Measurements from ENCODE around the gene LEKR1.

LEKR1 gene

DNA sequence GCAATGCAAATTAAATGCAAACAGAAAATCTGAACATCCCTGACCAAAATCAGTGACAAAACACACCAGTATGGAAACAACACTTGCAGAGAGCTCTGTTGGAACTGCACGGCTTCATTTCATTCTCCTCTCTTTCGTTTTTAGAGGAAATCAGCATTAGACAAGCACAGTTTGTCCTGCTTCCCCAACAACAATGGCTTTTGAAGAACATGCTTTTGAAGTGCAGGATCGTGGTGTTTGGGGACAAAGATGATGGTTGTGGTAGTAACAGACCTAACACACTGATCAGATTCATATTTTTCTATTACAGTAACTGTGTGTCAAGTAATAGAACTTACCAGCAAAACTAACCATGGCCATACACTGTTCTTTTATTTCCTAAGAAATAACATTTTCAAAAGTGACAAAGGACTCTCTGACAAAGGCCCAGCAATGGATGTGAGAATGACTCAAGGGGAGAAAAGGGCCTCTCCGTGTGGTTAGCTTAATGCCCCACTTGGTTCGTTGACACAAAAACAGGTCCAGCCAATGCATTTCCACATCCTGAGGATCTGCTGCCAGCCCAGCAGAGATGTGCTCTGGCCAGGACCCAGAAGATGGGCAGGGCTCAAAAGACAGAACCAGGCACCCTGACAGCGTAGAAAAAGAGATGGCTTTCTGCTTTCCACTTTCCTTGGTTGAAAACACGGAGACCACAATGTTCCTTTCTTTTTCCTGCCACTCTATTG is 249.7 kb downstream of the LEKR1 start:
- H3K4me3 Mint-ChIP-seq, result peak overlapping the region; percentile 18
- no peak overlapping the region for H3K27ac Mint-ChIP-seq
- peaks cover 29% of the 10 kb centered on the region for H3K4me1 Mint-ChIP-seq (ENCODE audit: low read depth)

DNA sequence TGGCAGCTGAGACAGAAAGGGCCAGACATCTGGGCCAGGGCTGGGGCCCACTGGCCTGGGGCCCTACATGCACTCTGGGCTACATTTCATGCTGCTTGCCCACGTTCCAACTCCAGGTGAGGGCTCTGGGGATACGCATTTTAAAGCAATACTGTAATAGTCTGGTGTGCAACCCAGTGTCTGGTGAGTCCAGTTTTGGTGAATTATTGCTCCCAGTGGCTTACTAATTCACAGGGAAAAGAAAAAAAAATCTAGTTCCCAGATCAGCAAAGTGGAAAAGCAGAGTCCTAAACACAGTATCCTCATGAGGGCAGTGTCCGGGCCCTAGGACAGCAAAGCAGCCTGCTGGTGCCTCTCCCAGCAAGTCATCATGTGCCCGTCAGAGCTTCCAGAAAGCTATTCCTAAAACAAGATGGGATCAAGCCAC is 251.4 kb downstream of the LEKR1 start:
- Mint-ChIP-seq H3K27me3 (ENCODE audit: low read depth) (no peaks in the 10 kb centered on the region), H3K27ac (no peak overlapping the region), H3K4me3 (no peak overlapping the region), H3K4me1 (ENCODE audit: low read depth) (peaks cover 39% of the 10 kb centered on the region), H3K9me3 (no peaks in the 10 kb centered on the region), H3K36me3 (ENCODE audit: low read depth) (no peaks in the 10 kb centered on the region)
- DNase-seq (ENCODE audit: low spot score), result no peak

More for the DNA sequence above, 249.7 kb downstream of the LEKR1 start:
- Mint-ChIP-seq H3K27me3 (ENCODE audit: low read depth) (no peaks in the 10 kb centered on the region), H3K9me3 (no peaks in the 10 kb centered on the region), H3K36me3 (ENCODE audit: low read depth) (no peaks in the 10 kb centered on the region)
- DNase-seq (ENCODE audit: low spot score), result no peak

DNA sequence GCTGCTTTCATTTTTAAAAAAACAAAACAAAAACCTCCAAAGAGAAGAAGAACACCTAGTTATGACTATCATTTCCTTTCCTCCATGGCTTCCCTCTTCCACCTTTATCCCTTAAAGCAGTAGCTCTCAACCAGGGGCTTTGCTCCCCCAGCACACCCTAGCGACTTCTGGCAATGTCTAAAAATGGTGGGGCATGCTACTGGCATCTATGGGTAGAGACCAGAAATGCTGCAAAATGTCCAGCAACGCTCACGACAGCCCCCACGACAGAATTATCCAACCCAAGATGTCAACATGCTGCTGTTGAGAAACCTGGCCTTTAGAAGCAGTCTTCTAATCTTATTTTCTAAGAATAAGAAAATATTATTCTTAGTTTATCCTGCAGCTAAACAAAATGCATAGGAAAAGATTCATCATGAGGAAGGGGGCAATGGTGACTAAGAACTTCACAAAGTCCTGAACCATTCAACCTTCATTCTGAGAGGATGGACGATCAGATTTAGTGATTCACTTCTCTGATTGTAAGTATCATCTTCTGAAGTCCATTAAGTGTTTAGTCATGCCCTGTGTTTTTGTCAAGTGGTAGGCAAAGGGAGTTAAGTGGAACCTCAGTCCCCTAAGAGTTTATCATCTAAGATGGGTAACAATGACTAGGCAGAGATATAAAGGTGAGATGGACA is 252.1 kb downstream of the LEKR1 start:
- Mint-ChIP-seq H3K4me1 (ENCODE audit: low read depth) (peaks cover 45% of the 10 kb centered on the region), H3K27me3 (ENCODE audit: low read depth) (no peaks in the 10 kb centered on the region), H3K27ac (no peak overlapping the region), H3K9me3 (no peaks in the 10 kb centered on the region), H3K36me3 (ENCODE audit: low read depth) (no peaks in the 10 kb centered on the region), H3K4me3 (no peak overlapping the region)
- DNase-seq (ENCODE audit: low spot score), result no peak

DNA sequence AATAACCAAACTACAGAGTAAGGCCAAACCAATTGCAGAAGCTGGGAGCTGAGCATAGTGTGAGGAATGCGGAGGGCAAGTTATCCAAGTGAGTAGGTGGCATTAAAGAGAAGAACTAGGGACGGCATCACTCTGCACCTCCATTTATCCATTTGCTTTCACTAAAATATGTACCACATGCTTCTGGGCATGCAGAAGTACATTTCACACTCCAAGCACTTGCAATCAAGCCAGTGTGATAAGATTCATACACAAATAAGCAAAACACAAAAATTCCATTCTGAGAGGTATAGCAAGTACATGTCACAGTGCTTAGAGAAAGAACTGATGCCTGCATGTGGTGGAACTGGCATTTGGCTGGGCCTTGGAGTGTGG is 252.6 kb downstream of the LEKR1 start:
- Mint-ChIP-seq H3K4me1 (ENCODE audit: low read depth) (peaks cover 45% of the 10 kb centered on the region), H3K36me3 (ENCODE audit: low read depth) (no peaks in the 10 kb centered on the region), H3K27me3 (ENCODE audit: low read depth) (no peaks in the 10 kb centered on the region), H3K27ac (no peak overlapping the region), H3K9me3 (no peaks in the 10 kb centered on the region), H3K4me3 (no peak overlapping the region)
- no peak for DNase-seq (ENCODE audit: low spot score)

DNA sequence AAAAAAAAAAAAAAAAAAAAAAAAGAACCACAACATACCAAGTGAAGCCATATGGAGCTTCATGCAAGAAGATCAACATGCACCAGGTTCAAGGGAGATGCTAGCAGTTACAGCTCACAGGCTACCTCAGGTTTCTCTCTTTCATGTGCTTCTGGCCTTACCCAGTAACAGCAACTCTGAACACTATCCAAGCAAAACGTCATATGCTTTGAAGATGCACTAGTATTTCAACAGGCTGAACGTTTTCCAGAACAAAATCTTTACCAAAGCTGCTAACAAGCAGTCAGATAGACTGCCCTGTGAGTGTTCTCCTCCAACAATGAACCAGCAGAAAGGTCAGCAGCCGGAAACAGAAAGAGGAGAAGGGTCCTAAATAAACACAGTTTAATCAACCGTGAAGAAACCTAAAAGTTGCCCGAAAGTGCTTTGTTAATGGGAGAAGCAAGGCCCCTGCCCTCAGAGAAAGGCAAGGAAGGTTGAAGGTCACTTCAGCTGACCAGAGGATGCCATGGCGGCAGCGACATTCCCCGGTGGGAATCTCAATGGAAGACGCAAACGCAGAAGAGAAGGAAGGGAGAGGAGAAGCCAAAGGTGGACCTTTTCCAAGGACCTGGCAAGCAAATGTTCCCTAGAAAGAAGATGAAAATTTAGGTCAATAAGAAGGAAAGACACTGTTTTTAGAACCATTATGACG is 253.7 kb downstream of the LEKR1 start:
- peaks cover 45% of the 10 kb centered on the region for H3K4me1 Mint-ChIP-seq (ENCODE audit: low read depth)

DNA sequence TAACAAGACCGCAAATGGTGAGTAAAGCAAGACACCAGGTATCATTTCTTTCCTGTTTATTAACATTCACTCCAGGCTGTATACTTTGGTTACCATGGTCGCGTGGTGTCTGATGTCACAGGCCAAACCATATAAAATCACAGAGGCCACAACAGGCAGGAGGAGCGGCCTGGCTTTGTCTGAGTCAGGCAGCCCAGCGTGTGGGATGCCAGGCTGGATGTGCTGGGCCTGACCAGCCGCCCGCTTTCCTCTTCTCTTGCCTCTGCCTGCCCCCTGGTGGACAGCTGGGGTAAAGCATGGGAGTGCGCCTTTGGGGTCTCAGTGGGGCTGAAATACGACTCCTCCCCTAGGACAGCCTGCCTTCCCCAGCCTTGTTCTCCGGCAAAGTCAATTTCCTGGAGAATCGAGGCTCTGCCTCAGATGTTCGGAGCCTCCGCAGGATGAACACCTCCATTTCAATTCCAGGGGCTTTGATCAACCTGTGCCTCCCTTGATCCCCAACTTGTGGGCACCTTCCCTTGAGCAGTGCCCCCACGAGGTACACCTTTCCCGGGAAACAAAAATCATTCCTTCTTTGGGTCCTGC is 255.6 kb downstream of the LEKR1 start:
- no peak overlapping the region for H3K4me3 Mint-ChIP-seq
- no peaks in the 10 kb centered on the region for H3K27me3 Mint-ChIP-seq (ENCODE audit: low read depth)
- DNase-seq (ENCODE audit: low spot score), result peak; percentile 81
- H3K9me3 Mint-ChIP-seq, result no peaks in the 10 kb centered on the region
- H3K4me1 Mint-ChIP-seq (ENCODE audit: low read depth), result peaks cover 37% of the 10 kb centered on the region
- H3K27ac Mint-ChIP-seq, result peak overlapping the region; percentile 13
- H3K36me3 Mint-ChIP-seq (ENCODE audit: low read depth), result no peaks in the 10 kb centered on the region

More for the DNA sequence above, 253.7 kb downstream of the LEKR1 start:
- Mint-ChIP-seq H3K9me3 (no peaks in the 10 kb centered on the region), H3K4me3 (no peak overlapping the region), H3K36me3 (ENCODE audit: low read depth) (no peaks in the 10 kb centered on the region), H3K27ac (no peak overlapping the region), H3K27me3 (ENCODE audit: low read depth) (no peaks in the 10 kb centered on the region)
- DNase-seq (ENCODE audit: low spot score), result no peak

DNA sequence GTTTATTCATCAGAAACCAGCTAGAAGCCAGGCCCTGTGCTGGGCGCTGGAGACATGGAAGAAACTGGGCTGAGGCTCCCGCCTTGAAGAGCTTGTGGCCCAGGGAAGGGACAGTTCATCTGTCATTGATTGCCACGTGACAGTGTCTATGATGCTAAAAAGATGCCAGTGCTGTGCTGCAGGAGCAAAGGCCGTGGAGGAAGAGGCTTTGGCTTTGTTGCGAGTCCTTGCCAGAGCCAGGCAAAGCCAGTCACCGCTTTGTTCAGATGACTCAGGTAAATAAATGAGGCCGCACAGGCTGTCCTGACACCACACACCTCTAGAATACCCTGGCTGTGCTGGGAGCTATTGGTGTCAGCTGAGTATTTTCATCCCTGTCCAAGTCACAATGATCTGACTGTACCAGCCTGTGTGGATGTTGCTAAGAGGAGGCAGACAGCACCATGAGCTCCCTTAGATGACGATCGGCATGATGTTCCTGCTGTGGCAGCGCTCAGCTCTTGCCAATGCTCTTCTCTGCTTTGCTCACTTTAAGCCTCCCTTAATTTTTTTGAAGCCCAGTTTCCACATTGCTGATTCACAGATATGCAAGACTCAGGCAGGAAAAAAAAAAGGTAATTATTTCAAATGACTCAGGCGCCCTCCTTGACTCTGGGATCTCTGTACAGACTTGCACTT is 256.3 kb downstream of the LEKR1 start:
- peaks cover 44% of the 10 kb centered on the region for H3K4me1 Mint-ChIP-seq (ENCODE audit: low read depth)
- H3K27ac Mint-ChIP-seq, result peak overlapping the region; percentile 13

DNA sequence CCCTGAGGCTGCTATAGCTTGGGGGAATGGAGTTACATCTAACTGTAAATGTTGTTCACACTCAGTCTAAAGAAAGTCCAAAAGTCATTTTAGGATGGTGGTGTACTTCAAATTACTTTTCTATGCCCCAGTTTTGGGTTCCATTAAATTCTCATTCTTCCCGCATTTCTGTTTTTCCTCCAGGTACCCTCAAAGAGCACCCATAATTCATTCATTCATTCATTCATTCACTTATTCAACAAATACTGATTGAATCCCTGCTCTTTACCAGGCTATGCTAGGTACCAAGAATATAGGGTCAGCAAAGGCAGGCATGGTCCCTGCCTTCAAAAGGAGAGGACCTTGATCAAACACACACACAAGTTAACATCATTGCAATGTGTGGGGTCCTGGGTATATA is 257.7 kb downstream of the LEKR1 start:
- H3K27me3 Mint-ChIP-seq (ENCODE audit: low read depth), result no peaks in the 10 kb centered on the region
- H3K36me3 Mint-ChIP-seq (ENCODE audit: low read depth), result no peaks in the 10 kb centered on the region
- H3K27ac Mint-ChIP-seq, result no peak overlapping the region
- H3K4me1 Mint-ChIP-seq (ENCODE audit: low read depth), result peaks cover 47% of the 10 kb centered on the region
- no peaks in the 10 kb centered on the region for H3K9me3 Mint-ChIP-seq
- no peak overlapping the region for H3K4me3 Mint-ChIP-seq
- no peak for DNase-seq (ENCODE audit: low spot score)

More for the DNA sequence above, 256.3 kb downstream of the LEKR1 start:
- H3K36me3 Mint-ChIP-seq (ENCODE audit: low read depth), result no peaks in the 10 kb centered on the region
- no peaks in the 10 kb centered on the region for H3K27me3 Mint-ChIP-seq (ENCODE audit: low read depth)
- H3K4me3 Mint-ChIP-seq, result no peak overlapping the region
- DNase-seq (ENCODE audit: low spot score), result no peak
- no peaks in the 10 kb centered on the region for H3K9me3 Mint-ChIP-seq

DNA sequence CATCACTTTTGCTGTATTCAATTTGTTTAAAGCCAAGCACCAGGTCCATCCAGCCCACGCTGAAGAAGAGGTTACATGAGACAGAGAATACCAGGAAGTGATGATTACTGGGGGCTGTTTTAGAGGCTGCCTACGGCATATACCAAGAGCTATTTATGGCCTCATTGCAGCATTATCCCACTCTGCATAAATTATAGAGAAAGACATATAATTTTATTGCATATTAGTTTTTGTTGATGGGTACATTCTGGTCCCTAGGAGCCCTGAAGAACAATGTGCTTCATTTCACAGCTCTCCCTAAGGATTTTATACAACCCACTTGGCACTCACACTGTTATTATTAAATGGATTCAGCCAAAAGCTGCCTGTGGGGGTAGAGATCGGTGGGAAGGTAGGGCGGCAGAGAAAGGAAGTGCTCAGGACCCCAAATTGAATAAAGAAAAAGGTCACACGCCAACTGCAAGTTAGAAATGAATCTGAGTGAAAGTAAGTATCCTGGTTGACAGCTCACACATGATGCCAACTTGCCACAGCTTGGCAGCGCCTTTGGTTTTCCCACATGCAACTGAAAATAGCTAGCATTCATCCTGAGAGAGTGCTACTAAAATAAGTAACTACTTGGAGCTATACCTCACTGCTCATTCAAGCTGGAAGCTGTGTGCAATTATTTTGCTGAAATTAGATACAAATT is 260.1 kb downstream of the LEKR1 start:
- no peaks in the 10 kb centered on the region for H3K36me3 Mint-ChIP-seq (ENCODE audit: low read depth)
- peaks cover 66% of the 10 kb centered on the region for H3K4me1 Mint-ChIP-seq (ENCODE audit: low read depth)
- no peaks in the 10 kb centered on the region for H3K27me3 Mint-ChIP-seq (ENCODE audit: low read depth)
- no peaks in the 10 kb centered on the region for H3K9me3 Mint-ChIP-seq
- H3K4me3 Mint-ChIP-seq, result no peak overlapping the region
- DNase-seq (ENCODE audit: low spot score), result no peak
- no peak overlapping the region for H3K27ac Mint-ChIP-seq

DNA sequence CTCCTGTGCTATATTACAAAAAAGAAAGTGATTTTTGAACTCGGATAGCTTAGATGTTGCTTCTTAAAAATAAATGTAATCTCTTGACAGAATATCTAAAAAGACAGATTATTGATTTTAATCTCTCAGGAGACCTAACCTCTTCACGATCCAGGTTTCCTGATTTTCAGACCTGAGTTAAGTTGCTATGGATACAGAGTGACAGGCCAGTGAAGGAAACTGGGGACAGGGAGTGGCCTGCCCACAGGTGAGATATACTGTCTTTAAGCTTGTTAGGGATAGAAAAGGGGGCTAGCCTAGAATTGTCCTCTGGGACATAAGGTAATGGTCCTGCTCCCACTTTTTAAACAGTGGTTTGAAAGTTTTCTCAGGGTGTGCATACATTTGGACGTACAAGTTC is 260.6 kb downstream of the LEKR1 start:
- H3K4me1 Mint-ChIP-seq (ENCODE audit: low read depth), result peaks cover 63% of the 10 kb centered on the region
- H3K27me3 Mint-ChIP-seq (ENCODE audit: low read depth), result no peaks in the 10 kb centered on the region
- no peaks in the 10 kb centered on the region for H3K36me3 Mint-ChIP-seq (ENCODE audit: low read depth)
- no peak overlapping the region for H3K27ac Mint-ChIP-seq
- no peaks in the 10 kb centered on the region for H3K9me3 Mint-ChIP-seq
- no peak overlapping the region for H3K4me3 Mint-ChIP-seq
- DNase-seq (ENCODE audit: low spot score), result no peak

DNA sequence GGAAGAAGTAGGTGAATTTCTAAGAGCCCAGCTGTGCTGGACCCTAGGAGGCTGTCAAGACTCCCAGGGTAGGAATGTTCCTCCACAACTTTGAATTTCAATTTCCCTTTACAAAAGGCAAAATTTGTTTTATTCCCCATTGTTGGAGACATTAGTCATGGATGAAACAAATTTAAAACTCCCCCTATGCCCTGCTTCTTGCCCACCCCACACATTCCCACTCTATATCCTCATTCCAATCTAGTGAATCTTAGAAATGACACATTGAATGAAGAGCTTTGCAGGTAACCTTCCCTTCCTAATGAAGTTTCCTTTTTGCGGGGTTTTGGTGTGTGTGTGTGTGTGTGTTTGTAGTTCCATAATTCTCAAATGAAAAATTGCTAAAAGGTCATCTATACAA is 261.2 kb downstream of the LEKR1 start:
- Mint-ChIP-seq H3K9me3 (no peaks in the 10 kb centered on the region), H3K27me3 (ENCODE audit: low read depth) (no peaks in the 10 kb centered on the region), H3K4me1 (ENCODE audit: low read depth) (peaks cover 63% of the 10 kb centered on the region), H3K4me3 (no peak overlapping the region), H3K27ac (no peak overlapping the region), H3K36me3 (ENCODE audit: low read depth) (no peaks in the 10 kb centered on the region)
- no peak for DNase-seq (ENCODE audit: low spot score)

DNA sequence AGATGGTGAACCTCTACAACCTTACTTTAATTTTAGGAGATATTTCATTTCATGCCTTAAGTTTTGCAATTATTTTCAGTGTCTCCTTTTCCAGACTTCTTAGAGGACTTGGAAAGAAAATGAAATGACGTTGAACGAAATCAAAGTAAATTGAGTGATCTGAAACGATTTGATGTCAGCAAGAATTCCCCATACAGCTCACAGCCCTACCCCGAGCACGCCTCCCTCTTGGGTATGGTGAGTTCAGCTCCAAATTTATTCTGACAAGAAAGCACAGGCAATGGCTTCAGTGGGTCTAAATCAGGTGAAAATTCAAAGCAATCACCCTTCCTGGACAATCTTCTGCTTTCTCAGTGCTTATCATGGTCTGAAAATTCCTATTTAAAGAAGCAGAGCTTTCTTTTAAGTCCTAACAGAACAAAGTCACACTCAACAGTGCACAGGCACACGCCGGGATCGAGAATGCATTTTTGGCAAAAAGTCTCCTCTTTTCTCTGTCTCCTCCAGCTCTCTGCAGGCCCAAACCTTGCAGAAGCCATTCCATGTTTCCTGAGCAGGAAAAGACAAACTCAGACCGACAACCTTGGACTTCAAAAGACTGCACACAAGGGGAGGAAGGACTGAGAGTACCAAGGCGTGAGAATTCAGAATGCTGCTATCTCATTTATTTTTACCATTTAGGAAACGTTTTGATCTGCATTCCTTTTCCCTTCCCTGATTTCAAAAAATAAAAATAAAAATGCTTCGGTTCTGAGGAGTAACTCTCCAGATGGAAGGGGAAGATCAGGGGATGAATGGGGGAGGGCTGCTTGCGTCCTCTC is 261.8 kb downstream of the LEKR1 start:
- peaks cover 65% of the 10 kb centered on the region for H3K4me1 Mint-ChIP-seq (ENCODE audit: low read depth)
- H3K4me3 Mint-ChIP-seq, result peak overlapping the region; percentile 80
- peak overlapping the region; percentile 97 for H3K27ac Mint-ChIP-seq

More for the DNA sequence above, 261.8 kb downstream of the LEKR1 start:
- Mint-ChIP-seq H3K27me3 (ENCODE audit: low read depth) (no peaks in the 10 kb centered on the region), H3K9me3 (no peaks in the 10 kb centered on the region), H3K36me3 (ENCODE audit: low read depth) (no peaks in the 10 kb centered on the region)
- no peak for DNase-seq (ENCODE audit: low spot score)
